OCI-LY3 (cell line): Measurements from ENCODE around the gene PITPNM1.

Experiments used
- CTCF ChIP-seq: fragments of 200-600, 300-600 bp; sonication (generic); IDR thresholded peaks from 2 replicates; pipeline ENCODE4 v1.5.1; 2014; ENCODE audit warnings: antibody characterized with exemption, low read length, low read depth
- EZH2phosphoT487 ChIP-seq: fragments of 200-600 bp; shearing (Covaris generic); IDR thresholded peaks from 2 replicates; pipeline ENCODE4 v1.6.1; 2018; ENCODE audit warnings: antibody characterized with exemption, mixed run types, low read depth

- TF ChIP-seq CTCF: no peak; the same call in 1 of the 2 replicates
- TF ChIP-seq EZH2phosphoT487: no peak
These were observed 20.3 kb downstream of the PITPNM1 start for GRCh38 chr11:67484847-67485311.
